Measurements from ENCODE around the gene DUSP12.

DNA sequence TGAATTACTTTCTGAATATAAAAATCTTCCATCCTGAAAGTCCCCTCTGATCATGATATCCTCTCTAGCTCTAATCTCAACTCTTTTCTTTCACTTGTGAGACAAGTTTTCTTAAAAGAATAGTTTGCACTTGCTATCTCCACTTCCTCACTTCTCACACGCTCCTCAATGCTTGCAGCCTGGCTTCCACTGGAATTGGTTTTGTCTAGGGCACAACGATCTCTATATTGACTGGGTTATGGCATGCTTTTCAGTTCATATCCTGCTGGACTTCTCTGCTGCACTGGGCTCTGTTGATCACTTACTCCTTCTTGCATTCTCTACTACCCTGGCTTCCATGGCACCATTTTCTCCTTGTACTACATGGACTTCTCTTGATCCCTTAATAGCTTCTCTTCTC is 42.1 kb upstream of the DUSP12 start:
- no peak for TF ChIP-seq POLR2A (IDR thresholded peaks at IDR 0.05; ENCODE audit: low read depth, low read length)
- TF ChIP-seq, protein P1, sequence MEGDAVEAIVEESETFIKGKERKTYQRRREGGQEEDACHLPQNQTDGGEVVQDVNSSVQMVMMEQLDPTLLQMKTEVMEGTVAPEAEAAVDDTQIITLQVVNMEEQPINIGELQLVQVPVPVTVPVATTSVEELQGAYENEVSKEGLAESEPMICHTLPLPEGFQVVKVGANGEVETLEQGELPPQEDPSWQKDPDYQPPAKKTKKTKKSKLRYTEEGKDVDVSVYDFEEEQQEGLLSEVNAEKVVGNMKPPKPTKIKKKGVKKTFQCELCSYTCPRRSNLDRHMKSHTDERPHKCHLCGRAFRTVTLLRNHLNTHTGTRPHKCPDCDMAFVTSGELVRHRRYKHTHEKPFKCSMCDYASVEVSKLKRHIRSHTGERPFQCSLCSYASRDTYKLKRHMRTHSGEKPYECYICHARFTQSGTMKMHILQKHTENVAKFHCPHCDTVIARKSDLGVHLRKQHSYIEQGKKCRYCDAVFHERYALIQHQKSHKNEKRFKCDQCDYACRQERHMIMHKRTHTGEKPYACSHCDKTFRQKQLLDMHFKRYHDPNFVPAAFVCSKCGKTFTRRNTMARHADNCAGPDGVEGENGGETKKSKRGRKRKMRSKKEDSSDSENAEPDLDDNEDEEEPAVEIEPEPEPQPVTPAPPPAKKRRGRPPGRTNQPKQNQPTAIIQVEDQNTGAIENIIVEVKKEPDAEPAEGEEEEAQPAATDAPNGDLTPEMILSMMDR (IDR thresholded peaks at IDR 0.05; ENCODE audit: extremely low read depth in 1 of 2, insufficient read depth in 1 of 2, low read depth in 1 of 2, low read length in 2 of 2) = no peak

Data from endothelial cell of umbilical vein (primary cell).